HEK293 (cell line): Measurements from ENCODE around the gene RFTN2.
"Not testable (repeated sequence)": the region's sequence is repeated elsewhere in the genome, so short reads cannot be mapped to it uniquely, and the experiment has no call there.

Experiments
- CTCF ChIA-PET: fragments of 350-600 bp; formaldehyde crosslinking; extraction: SDS; loops from one replicate; lab custom pipeline; 2021; ENCODE audit warnings: antibody characterized with exemption; lab: Yijun Ruan, JAX
- POLR2A ChIA-PET: fragments of 300-600 bp; formaldehyde crosslinking; extraction: SDS; loops from one replicate; lab custom pipeline; 2020; ENCODE audit warnings: antibody characterized with exemption, inconsistent platforms; lab: Yijun Ruan, JAX
- H3K27ac ChIP-seq: fragments of 200-500 bp; sonication (Bioruptor generic); 2 replicates; pipeline ENCODE4 v1.5.1; 2014; ENCODE audit warnings: low read depth, low read length, control low read depth, inconsistent platforms; ENCODE audit errors: extremely low read depth
- H3K36me3 ChIP-seq, 2 experiments: fragments of 200-500 bp in 1 of 2; sonication (Bioruptor generic) in 1 of 2; 1 replicate in 1 of 2; 2 replicates in 1 of 2; pipeline ENCODE4 v1.5.1; 2014 to 2017; ENCODE audit warnings: inconsistent platforms in 2 of 2, low read length in 2 of 2; ENCODE audit not compliant: control insufficient read depth in 2 of 2, insufficient read depth in 1 of 2
- H3K4me1 ChIP-seq: fragments of 200-500 bp; sonication (Bioruptor generic); 2 replicates; pipeline ENCODE4 v1.5.1; 2014; ENCODE audit warnings: mild to moderate bottlenecking, low read length, inconsistent platforms; ENCODE audit not compliant: control insufficient read depth, insufficient read depth
- H3K4me3 ChIP-seq: 2 replicates; pipeline ENCODE4 v1.5.1; 2011; ENCODE audit warnings: low read depth, mild to moderate bottlenecking, control low read depth, low read length, moderate library complexity
- H3K9me3 ChIP-seq: fragments of 200-500 bp; sonication (Bioruptor generic); 2 replicates; pipeline ENCODE4 v1.5.1; 2014; ENCODE audit warnings: low read depth, low read length, inconsistent platforms; ENCODE audit not compliant: control insufficient read depth, insufficient read depth
- BCL11A ChIP-seq: fragments of 450-650 bp; formaldehyde crosslinking; IDR thresholded peaks from 2 replicates; pipeline ENCODE4 v1.5.1; 2016; ENCODE audit warnings: low read depth, missing biosample characterization, missing genetic modification characterization
- HOXA7 ChIP-seq: sonication (generic); formaldehyde crosslinking; IDR thresholded peaks from 2 replicates; pipeline ENCODE4 v1.8.1; 2022; ENCODE audit warnings: missing genetic modification reagents, borderline replicate concordance
- HOXD13 ChIP-seq: sonication (generic); formaldehyde crosslinking; IDR thresholded peaks from 2 replicates; pipeline ENCODE4 v1.8.0; 2022; ENCODE audit warnings: missing genetic modification reagents, borderline replicate concordance
- KLF8 ChIP-seq: fragments of 450-650 bp; formaldehyde crosslinking; IDR thresholded peaks from 2 replicates; pipeline ENCODE4 v1.5.1; 2016; ENCODE audit warnings: missing biosample characterization, missing genetic modification characterization
- RBAK ChIP-seq: fragments of 450-650 bp; formaldehyde crosslinking; IDR thresholded peaks from 2 replicates; pipeline ENCODE4 v1.5.1; 2016; ENCODE audit warnings: missing biosample characterization, missing genetic modification characterization
- REPIN1 ChIP-seq: fragments of 450-650 bp; formaldehyde crosslinking; IDR thresholded peaks from 2 replicates; pipeline ENCODE4 v1.5.1; 2017; ENCODE audit warnings: missing biosample characterization, missing genetic modification characterization, low read depth
- YY1 ChIP-seq: fragments of 450-650 bp; formaldehyde crosslinking; IDR thresholded peaks from 2 replicates; pipeline ENCODE4 v1.5.1; 2018; ENCODE audit warnings: missing biosample characterization, missing genetic modification characterization
- ZNF132 ChIP-seq: fragments of 450-650 bp; formaldehyde crosslinking; IDR thresholded peaks from 2 replicates; pipeline ENCODE4 v1.5.1; 2017; ENCODE audit warnings: missing biosample characterization, missing genetic modification characterization, borderline replicate concordance
- ZNF2 ChIP-seq: fragments of 450-650 bp; formaldehyde crosslinking; IDR thresholded peaks from 2 replicates; pipeline ENCODE4 v1.5.1; 2016; ENCODE audit warnings: missing biosample characterization, missing genetic modification characterization
- ZNF214 ChIP-seq: fragments of 450-650 bp; formaldehyde crosslinking; IDR thresholded peaks from 2 replicates; pipeline ENCODE4 v1.5.1; 2017; ENCODE audit warnings: missing biosample characterization, mild to moderate bottlenecking, missing genetic modification characterization, borderline replicate concordance
- ZNF24 ChIP-seq: fragments of 450-650 bp; formaldehyde crosslinking; IDR thresholded peaks from 2 replicates; pipeline ENCODE4 v1.5.1; 2016; ENCODE audit warnings: missing biosample characterization, missing genetic modification characterization
- ZNF341 ChIP-seq: fragments of 450-650 bp; formaldehyde crosslinking; IDR thresholded peaks from 2 replicates; pipeline ENCODE4; 2016; ENCODE audit warnings: low read depth, missing biosample characterization, missing genetic modification characterization
- ZNF350 ChIP-seq: fragments of 450-650 bp; formaldehyde crosslinking; IDR thresholded peaks from 2 replicates; pipeline ENCODE4 v1.5.0; 2017; ENCODE audit warnings: missing biosample characterization, mild to moderate bottlenecking, missing genetic modification characterization
- ZNF391 ChIP-seq: fragments of 450-650 bp; formaldehyde crosslinking; IDR thresholded peaks from 2 replicates; pipeline ENCODE4 v1.5.1; 2016; ENCODE audit warnings: low read depth, missing biosample characterization, missing genetic modification characterization, borderline replicate concordance
- ZNF501 ChIP-seq: fragments of 450-650 bp; formaldehyde crosslinking; IDR thresholded peaks from 2 replicates; pipeline ENCODE4 v1.5.1; 2016; ENCODE audit warnings: missing biosample characterization, missing genetic modification characterization
- ZNF549 ChIP-seq: fragments of 450-650 bp; IDR thresholded peaks from 2 replicates; pipeline ENCODE4 v1.5.1; 2018; ENCODE audit warnings: missing biosample characterization, missing genetic modification characterization, mild to moderate bottlenecking, inconsistent platforms, moderate library complexity
- ZNF654 ChIP-seq: fragments of 450-650 bp; formaldehyde crosslinking; IDR thresholded peaks from 2 replicates; pipeline ENCODE4 v1.5.1; 2016; ENCODE audit warnings: low read depth, missing biosample characterization, missing genetic modification characterization
- ZNF658 ChIP-seq: fragments of 450-650 bp; formaldehyde crosslinking; IDR thresholded peaks from 2 replicates; pipeline ENCODE4; 2016; ENCODE audit warnings: missing biosample characterization, missing genetic modification characterization
- ZNF76 ChIP-seq: fragments of 450-650 bp; formaldehyde crosslinking; IDR thresholded peaks from 2 replicates; pipeline ENCODE4; 2016; ENCODE audit warnings: low read depth, missing biosample characterization, missing genetic modification characterization, borderline replicate concordance
- TF ChIP-seq, protein P1 (sequence below): fragments of 450-650 bp; formaldehyde crosslinking; IDR thresholded peaks from 2 replicates; pipeline ENCODE4 v1.5.1; 2016; ENCODE audit warnings: missing biosample characterization, missing genetic modification characterization
- TF ChIP-seq, protein P2 (sequence below): fragments of 450-650 bp; formaldehyde crosslinking; IDR thresholded peaks from 2 replicates; pipeline ENCODE4 v1.5.1; 2016; ENCODE audit warnings: missing biosample characterization, missing genetic modification characterization
- TF ChIP-seq, protein P3 (sequence below): fragments of 450-650 bp; formaldehyde crosslinking; IDR thresholded peaks from 2 replicates; pipeline ENCODE4 v1.5.1; 2017; ENCODE audit warnings: missing biosample characterization, missing genetic modification characterization

The RFTN2 gene

DNA sequence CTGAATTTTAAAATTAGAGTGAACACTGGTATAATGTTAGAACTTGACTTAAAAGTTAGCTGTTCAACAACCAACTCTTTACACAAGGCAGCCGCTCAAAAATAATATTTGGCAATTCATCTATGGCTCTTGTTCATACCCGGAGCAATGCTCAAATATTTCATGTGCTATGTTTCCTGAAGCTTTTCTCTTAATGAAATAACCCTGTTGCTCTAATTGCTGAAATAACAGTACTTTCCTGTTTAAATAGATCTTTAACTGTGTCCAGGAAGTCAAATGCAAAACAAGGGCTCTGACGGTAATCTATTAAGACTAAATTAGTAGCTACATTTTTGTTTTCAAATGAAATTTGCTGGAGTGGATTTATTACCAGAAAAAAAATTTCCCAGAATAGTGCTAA is 33.7 kb downstream of the RFTN2 start:
- Histone ChIP-seq H3K4me3 (no peak overlapping the region), H3K9me3 (no peaks in the 10 kb centered on the region), H3K27ac (no peak overlapping the region), H3K4me1 (no peaks in the 10 kb centered on the region), H3K36me3 (no peaks in the 10 kb centered on the region)
- ChIA-PET CTCF (interaction anchor here (0.7 kb wide), 1 partner anchor 475 kb away, joined by 3 read pairs; no protein-coding TSS in a partner anchor), POLR2A (interaction anchor here (1.2 kb wide), 1 partner anchor 142 kb away, joined by 4 read pairs; the partner anchor contains the start of genes HSPD1 and HSPE1)
- TF ChIP-seq HOXA7 (CRISPR knock-in tag) (no peak), ZNF391 (tag by site-specific recombination) (no peak), YY1 (tag by site-specific recombination) (no peak), ZNF501 (tag by site-specific recombination) (no peak), ZNF654 (no peak)

DNA sequence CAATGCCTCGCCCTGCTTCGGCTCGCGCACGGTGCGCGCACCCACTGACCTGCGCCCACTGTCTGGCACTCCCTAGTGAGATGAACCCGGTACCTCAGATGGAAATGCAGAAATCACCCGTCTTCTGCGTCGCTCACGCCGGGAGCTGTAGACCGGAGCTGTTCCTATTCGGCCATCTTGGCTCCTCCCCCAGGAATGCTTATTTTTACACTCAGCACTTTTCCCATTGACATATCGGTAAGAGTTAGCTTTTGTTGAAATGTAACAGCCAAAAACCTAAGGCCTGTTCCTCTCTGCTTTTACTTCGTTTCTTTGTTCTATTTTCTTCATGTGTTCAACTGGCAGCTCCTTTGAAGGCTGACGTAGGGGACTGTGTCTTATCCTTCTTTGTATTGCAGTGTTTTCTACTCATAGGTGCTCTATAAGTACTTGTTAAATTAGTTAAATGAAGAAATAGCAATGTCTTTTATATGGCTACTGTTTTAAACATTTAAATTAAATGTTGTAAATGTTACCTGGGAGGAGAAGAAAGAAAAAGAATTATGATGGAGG is 34.7 kb downstream of the RFTN2 start:
- H3K4me3 ChIP-seq, H3K36me3 ChIP-seq, H3K27ac ChIP-seq, H3K4me1 ChIP-seq, H3K9me3 ChIP-seq, CTCF ChIA-PET: not testable (repeated sequence)
- POLR2A ChIA-PET: interaction anchor here (1.2 kb wide), 1 partner anchor 141 kb away, joined by 4 read pairs; the partner anchor contains the start of genes HSPD1 and HSPE1

DNA sequence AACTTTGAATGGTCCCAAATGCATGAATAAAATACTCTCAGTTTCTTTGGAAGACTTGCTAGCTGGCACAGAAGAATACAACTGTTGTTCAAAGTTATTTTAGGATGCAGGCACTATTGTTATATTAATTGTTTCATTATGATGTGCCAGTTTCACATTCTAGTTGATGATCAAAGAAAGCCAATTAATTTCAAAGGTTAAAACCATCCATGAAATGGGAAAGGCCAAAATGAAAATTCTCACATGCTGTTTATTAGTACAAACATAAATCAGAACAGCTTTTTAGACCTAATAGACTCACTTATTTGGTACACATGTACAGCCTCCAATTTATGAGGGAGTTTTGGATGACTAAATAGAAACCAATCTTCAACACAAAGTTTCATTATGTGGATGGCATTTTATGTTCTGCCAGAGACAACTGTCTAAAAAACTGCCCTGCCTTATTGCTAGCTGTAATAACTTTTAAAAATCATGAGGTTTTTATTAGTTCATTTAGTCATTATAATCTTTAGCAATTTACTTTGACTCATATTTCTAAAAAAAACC is 42.2 kb downstream of the RFTN2 start:
- H3K27ac ChIP-seq: no peak overlapping the region
- no peaks in the 10 kb centered on the region for H3K36me3 ChIP-seq
- CTCF ChIA-PET: interaction anchor here (0.6 to 0.7 kb wide), 2 partner anchors 13 to 62 kb away, joined by 3 to 4 read pairs; no protein-coding TSS in a partner anchor
- H3K9me3 ChIP-seq: no peaks in the 10 kb centered on the region
- no peaks in the 10 kb centered on the region; the same call in 1 of the 2 replicates for H3K4me1 ChIP-seq
- POLR2A ChIA-PET: no interaction called here
- no peak overlapping the region for H3K4me3 ChIP-seq
- TF ChIP-seq ZNF214 (tag by site-specific recombination): no peak
- TF ChIP-seq ZNF658: no peak
- no peak for TF ChIP-seq HOXD13 (CRISPR knock-in tag)
- TF ChIP-seq, protein P1, sequence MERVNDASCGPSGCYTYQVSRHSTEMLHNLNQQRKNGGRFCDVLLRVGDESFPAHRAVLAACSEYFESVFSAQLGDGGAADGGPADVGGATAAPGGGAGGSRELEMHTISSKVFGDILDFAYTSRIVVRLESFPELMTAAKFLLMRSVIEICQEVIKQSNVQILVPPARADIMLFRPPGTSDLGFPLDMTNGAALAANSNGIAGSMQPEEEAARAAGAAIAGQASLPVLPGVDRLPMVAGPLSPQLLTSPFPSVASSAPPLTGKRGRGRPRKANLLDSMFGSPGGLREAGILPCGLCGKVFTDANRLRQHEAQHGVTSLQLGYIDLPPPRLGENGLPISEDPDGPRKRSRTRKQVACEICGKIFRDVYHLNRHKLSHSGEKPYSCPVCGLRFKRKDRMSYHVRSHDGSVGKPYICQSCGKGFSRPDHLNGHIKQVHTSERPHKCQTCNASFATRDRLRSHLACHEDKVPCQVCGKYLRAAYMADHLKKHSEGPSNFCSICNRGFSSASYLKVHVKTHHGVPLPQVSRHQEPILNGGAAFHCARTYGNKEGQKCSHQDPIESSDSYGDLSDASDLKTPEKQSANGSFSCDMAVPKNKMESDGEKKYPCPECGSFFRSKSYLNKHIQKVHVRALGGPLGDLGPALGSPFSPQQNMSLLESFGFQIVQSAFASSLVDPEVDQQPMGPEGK (tag by site-specific recombination): no peak
- no peak for TF ChIP-seq ZNF76 (tag by site-specific recombination)
- TF ChIP-seq ZNF24 (tag by site-specific recombination): no peak
- TF ChIP-seq, protein P2, sequence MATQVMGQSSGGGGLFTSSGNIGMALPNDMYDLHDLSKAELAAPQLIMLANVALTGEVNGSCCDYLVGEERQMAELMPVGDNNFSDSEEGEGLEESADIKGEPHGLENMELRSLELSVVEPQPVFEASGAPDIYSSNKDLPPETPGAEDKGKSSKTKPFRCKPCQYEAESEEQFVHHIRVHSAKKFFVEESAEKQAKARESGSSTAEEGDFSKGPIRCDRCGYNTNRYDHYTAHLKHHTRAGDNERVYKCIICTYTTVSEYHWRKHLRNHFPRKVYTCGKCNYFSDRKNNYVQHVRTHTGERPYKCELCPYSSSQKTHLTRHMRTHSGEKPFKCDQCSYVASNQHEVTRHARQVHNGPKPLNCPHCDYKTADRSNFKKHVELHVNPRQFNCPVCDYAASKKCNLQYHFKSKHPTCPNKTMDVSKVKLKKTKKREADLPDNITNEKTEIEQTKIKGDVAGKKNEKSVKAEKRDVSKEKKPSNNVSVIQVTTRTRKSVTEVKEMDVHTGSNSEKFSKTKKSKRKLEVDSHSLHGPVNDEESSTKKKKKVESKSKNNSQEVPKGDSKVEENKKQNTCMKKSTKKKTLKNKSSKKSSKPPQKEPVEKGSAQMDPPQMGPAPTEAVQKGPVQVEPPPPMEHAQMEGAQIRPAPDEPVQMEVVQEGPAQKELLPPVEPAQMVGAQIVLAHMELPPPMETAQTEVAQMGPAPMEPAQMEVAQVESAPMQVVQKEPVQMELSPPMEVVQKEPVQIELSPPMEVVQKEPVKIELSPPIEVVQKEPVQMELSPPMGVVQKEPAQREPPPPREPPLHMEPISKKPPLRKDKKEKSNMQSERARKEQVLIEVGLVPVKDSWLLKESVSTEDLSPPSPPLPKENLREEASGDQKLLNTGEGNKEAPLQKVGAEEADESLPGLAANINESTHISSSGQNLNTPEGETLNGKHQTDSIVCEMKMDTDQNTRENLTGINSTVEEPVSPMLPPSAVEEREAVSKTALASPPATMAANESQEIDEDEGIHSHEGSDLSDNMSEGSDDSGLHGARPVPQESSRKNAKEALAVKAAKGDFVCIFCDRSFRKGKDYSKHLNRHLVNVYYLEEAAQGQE (tag by site-specific recombination): no peak
- no peak for TF ChIP-seq ZNF350 (tag by site-specific recombination)
- TF ChIP-seq ZNF132 (tag by site-specific recombination): no peak
- no peak for TF ChIP-seq KLF8
- no peak for TF ChIP-seq RBAK
- TF ChIP-seq, protein P3, sequence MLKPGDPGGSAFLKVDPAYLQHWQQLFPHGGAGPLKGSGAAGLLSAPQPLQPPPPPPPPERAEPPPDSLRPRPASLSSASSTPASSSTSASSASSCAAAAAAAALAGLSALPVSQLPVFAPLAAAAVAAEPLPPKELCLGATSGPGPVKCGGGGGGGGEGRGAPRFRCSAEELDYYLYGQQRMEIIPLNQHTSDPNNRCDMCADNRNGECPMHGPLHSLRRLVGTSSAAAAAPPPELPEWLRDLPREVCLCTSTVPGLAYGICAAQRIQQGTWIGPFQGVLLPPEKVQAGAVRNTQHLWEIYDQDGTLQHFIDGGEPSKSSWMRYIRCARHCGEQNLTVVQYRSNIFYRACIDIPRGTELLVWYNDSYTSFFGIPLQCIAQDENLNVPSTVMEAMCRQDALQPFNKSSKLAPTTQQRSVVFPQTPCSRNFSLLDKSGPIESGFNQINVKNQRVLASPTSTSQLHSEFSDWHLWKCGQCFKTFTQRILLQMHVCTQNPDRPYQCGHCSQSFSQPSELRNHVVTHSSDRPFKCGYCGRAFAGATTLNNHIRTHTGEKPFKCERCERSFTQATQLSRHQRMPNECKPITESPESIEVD (tag by site-specific recombination): no peak
- TF ChIP-seq ZNF549: no peak
- no peak for TF ChIP-seq REPIN1 (tag by site-specific recombination)
- no peak for TF ChIP-seq BCL11A
- TF ChIP-seq ZNF341 (tag by site-specific recombination): no peak
- TF ChIP-seq ZNF2: no peak
